HG03280 (cell line): Measurements from ENCODE around the gene KIF3A.

Experiments used
- ATAC-seq: cut with Tn5 transposase; IDR thresholded peaks from one replicate; pipeline ENCODE4 v1.9.1; 2021; ENCODE audit warnings: mild to moderate bottlenecking, moderate library complexity; ENCODE audit not compliant: unreplicated experiment

KIF3A gene

GRCh38 chr5:132663771-132664695 lies 73.3 kb downstream of the KIF3A start:
- ATAC-seq: peak; percentile 59

GRCh38 chr5:132662925-132663770 lies 74.2 kb downstream of the KIF3A start:
- ATAC-seq: peak; percentile 46

DNA sequence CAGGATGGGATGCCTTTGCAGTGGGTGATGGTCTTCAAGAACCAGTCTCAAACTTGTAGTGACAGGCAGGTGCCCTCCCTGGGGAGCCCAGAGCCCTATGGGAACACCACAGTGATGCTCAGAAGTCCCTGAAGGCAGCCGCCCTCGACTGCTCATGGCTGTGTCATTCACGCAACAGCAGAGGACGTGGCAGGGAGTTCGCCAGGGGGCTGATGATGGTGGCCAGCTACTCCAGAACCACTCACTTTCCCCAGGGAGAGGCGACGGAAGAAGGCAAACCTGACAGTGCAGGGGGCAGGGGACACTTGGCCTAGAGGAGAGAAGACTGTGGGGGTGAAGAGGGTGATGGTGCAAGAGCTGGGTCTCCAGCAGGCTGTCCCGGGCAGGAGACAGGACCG lies 75.3 kb downstream of the KIF3A start:
- ATAC-seq: no peak

DNA sequence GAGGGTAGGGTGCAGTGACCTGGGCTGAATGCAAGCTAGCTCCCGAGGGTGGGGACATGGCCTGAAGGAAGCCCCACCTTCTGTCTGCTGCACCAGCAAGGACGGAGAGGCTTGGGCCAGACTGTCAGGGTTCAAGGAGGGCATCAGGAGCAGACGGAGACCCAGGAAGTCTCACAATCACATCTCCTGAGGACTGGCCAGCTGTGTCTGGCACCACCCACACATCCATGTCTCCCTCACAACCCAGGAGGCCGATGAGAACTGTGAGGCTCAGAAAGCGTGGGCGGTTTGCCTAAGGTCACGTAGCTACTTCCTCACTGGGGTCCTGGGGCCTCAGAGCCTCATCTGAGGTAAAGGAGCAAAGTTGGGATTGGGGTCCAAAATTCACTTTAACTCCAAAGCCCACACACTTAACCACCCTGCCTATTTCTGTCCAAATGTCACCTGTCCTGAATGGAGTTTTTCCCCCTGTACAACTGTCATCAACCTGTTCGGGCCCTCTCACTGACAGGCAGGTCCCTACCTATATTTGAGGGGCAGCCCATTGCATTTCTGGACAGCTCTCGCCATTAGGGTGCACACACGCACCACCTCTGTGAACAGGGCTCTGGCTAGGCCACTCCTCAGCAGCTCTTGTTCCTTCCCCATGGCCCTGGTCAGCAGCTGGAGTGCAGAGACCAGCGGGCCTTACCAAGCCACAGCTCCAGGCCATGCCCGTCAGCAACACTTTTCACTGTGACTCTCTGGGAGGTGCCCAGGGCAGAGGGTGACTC lies 75.9 kb downstream of the KIF3A start:
- ATAC-seq: no peak

GRCh38 chr5:132659598-132660493 lies 77.5 kb downstream of the KIF3A start:
- ATAC-seq: no peak

GRCh38 chr5:132658381-132659302 lies 78.7 kb downstream of the KIF3A start:
- ATAC-seq: no peak

GRCh38 chr5:132657676-132658380 lies 79.5 kb downstream of the KIF3A start, which contains the start of gene IL13:
IL13 (plus strand) TSS chr5:132658173; CDS start chr5:132658187, 14 bp downstream.
- no peak for ATAC-seq

DNA sequence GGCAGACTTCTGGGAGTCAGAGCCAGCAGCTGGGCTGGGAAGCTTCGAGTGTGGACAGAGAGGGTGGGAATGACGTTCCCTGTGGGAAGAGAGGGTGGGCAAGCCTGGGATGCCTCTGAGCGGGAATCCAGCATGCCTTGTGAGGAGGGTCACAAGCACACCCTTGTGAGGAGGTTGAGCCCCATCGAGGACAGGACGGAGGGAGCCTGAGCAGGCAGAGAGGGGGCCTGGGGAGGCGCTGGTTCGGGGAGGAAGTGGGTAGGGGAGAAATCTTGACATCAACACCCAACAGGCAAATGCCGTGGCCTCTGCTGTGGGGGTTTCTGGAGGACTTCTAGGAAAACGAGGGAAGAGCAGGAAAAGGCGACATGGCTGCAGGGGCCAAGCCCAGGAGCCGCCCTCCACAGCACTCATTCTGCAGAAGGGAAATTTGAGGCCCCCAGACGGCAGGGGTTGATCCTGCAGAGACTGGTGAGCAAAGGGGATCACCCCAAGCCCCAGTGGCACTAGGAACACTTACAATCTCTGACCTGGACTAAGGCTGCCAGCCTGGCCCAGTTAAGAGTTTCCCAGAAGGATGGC lies 80.5 kb downstream of the KIF3A start:
- ATAC-seq: no peak

GRCh38 chr5:132655821-132656773 lies 81.2 kb downstream of the KIF3A start:
- no peak for ATAC-seq

DNA sequence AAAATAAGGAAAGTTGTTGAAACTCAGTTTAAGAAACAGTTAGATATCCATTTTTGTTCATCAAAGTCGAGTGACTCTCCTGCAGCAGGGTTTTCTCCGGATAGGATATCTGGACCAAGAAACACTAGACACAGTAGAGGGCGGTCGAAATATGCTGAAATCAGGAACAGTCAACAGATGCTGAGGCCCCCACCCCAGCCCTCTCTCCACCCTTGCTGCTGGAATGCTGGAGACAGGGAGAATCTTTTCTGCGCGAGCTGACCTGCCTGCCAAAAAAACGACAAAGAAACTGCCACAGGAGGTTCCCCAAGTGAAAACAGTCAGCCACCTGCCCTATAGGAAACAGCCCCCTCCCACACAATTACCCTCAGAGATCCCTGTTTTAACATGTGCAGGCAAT lies 83.6 kb downstream of the KIF3A start:
- ATAC-seq: no peak

GRCh38 chr5:132651838-132652469 lies 85.4 kb downstream of the KIF3A start:
- no peak for ATAC-seq

DNA sequence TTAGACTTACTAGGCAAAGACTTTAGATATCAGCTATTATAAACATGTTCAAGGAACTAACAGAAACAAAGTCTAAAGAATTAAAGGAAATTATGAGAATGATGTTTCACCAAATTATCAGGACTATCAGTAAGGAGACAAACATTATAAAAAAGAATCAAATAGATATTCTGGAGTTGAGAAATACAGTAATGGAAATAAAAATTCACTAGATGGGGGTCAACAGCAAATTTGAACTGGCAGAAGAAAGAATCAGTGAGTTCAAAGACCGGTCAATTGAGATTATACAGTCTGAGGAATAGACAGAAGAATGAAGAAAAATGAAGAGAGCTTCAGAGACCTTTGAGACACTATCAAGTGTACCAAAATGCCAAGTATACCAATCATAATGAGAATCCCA lies 89.0 kb downstream of the KIF3A start:
- ATAC-seq: no peak

DNA sequence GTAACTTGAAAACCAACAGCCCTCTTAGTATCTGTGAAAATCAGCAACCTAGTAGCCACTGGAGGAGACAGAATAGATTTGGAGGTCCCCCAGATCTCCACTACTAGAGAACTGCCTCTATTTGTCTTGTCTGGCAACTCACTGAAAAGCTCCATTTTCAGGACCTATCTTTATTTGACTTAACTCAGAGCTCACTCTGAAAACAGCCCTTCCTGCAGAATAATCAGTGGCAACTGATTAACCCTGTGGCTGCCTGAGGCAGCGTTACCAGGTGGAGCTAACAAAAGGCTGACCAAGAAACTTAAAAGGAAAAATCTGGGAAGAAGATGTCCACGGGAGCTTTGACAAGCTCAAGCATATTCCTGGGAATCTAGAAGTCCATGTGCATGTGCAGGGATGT lies 89.9 kb downstream of the KIF3A start:
- ATAC-seq: no peak

GRCh38 chr5:132646583-132647266 lies 90.6 kb downstream of the KIF3A start:
- no peak for ATAC-seq

GRCh38 chr5:132644177-132644576 lies 93.2 kb downstream of the KIF3A start:
- ATAC-seq: no peak
